ENCODE measurements around the gene ZFYVE26. TPM values are rescaled to one million over a fixed set of nuclear protein-coding genes. Genes with fewer than 3 reads are reported as not detected.

Gene ZFYVE26
- total RNA-seq, 1 donor from 2014 or later, result 40.7 TPM

DNA sequence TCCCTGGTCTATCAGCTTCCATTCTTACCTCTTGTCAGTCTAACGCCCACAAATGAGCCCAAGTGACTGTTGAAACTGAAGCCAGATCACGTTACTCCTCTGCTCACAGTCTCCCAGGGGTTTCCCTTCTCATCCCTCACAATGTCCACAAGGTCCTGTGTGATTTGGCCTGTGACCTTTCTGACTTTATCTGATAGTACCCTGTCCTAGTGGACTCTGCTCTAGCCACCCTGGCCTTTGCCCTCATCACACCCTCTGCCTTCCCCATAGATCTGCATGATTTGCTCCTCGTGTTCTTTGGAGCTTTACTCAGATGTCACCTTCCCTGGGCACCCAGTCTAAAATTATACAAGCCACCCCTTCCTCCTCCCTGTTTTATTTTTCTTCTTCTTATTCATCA is 59.2 kb downstream of the ZFYVE26 start:
- H3K9me3 Mint-ChIP-seq, result no peaks in the 10 kb centered on the region
- ATAC-seq (ENCODE audit: low read depth), result no peak
- POLR2A ChIA-PET, result no interaction called here
- H3K4me3 Mint-ChIP-seq, result no peak overlapping the region
- intact Hi-C loops (cut with micrococcal nuclease), result no loop called here
- H3K4me1 Mint-ChIP-seq, result no peaks in the 10 kb centered on the region
- CTCF ChIA-PET, result no interaction called here
- TF ChIP-seq, protein P1, sequence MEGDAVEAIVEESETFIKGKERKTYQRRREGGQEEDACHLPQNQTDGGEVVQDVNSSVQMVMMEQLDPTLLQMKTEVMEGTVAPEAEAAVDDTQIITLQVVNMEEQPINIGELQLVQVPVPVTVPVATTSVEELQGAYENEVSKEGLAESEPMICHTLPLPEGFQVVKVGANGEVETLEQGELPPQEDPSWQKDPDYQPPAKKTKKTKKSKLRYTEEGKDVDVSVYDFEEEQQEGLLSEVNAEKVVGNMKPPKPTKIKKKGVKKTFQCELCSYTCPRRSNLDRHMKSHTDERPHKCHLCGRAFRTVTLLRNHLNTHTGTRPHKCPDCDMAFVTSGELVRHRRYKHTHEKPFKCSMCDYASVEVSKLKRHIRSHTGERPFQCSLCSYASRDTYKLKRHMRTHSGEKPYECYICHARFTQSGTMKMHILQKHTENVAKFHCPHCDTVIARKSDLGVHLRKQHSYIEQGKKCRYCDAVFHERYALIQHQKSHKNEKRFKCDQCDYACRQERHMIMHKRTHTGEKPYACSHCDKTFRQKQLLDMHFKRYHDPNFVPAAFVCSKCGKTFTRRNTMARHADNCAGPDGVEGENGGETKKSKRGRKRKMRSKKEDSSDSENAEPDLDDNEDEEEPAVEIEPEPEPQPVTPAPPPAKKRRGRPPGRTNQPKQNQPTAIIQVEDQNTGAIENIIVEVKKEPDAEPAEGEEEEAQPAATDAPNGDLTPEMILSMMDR (IDR thresholded peaks at IDR 0.05), result no peak
- no peak for DNase-seq
- no peak overlapping the region for H3K27ac Mint-ChIP-seq
- H3K36me3 Mint-ChIP-seq (ENCODE audit: low read depth), result peaks cover 84% of the 10 kb centered on the region
- H3K27me3 Mint-ChIP-seq, result no peaks in the 10 kb centered on the region

DNA sequence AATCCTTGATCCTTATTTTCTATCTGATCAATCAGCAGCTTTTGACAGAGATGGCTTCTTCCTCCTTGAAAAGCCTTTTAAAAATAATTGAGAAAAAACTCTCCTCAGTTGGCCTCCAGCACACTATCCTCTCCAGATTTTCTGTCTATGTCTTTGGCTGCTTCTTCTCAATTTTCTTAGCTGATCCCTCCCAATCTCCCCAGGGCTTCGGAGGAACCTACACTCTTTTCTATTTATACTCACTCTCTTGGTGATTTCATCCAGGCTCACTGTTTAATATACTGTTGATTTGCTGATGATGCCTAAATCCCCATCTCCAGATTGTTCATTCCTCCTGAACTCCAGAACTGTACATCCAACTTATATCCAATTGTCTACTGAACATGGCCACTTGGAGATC is 59.9 kb downstream of the ZFYVE26 start:
- no peak overlapping the region for H3K27ac Mint-ChIP-seq
- ATAC-seq (ENCODE audit: low read depth) (no peak), DNase-seq (no peak)
- POLR2A ChIA-PET, result no interaction called here
- no peaks in the 10 kb centered on the region for H3K9me3 Mint-ChIP-seq
- H3K36me3 Mint-ChIP-seq (ENCODE audit: low read depth), result peaks cover 87% of the 10 kb centered on the region
- H3K27me3 Mint-ChIP-seq, result no peaks in the 10 kb centered on the region
- intact Hi-C loops (cut with micrococcal nuclease), result no loop called here
- H3K4me1 Mint-ChIP-seq, result no peaks in the 10 kb centered on the region
- TF ChIP-seq, protein P1 (IDR thresholded peaks at IDR 0.05), result no peak
- no peak overlapping the region for H3K4me3 Mint-ChIP-seq
- CTCF ChIA-PET, result no interaction called here

GRCh38 chr14:67749341-67750084 is 66.9 kb downstream of the ZFYVE26 start:
- no peak for ATAC-seq (ENCODE audit: low read depth)
- ChIA-PET CTCF (no interaction called here), POLR2A (no interaction called here)
- H3K27me3 Mint-ChIP-seq, result no peaks in the 10 kb centered on the region
- TF ChIP-seq, protein P1 (IDR thresholded peaks at IDR 0.05), result no peak
- no peak for DNase-seq
- peaks cover 89% of the 10 kb centered on the region for H3K36me3 Mint-ChIP-seq (ENCODE audit: low read depth)
- H3K27ac Mint-ChIP-seq, result no peak overlapping the region
- H3K9me3 Mint-ChIP-seq, result peaks cover 1% of the 10 kb centered on the region
- intact Hi-C loops (cut with micrococcal nuclease), result no loop called here
- H3K4me3 Mint-ChIP-seq, result no peak overlapping the region
- no peaks in the 10 kb centered on the region for H3K4me1 Mint-ChIP-seq

DNA sequence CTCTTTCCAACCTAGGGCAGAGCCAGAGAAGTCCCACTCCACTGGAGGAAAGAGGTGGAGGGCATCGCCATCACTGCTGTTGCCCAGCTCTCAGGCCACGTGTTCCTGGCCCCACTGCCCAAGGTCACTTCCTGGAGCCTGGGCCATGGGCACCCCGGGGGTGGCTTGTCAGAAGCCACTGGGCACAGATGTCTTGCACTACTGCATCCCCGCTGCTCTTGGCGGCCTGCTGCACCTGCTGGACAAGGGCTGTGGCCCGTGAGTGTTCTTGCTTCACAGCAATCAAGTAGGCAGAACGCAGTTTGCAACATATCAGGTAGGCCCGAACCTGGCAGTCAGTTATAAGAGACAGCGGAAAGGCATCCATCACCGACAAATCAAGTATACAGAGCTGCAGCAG is 68.1 kb downstream of the ZFYVE26 start:
- no peak for DNase-seq
- Mint-ChIP-seq H3K36me3 (ENCODE audit: low read depth) (peaks cover 77% of the 10 kb centered on the region), H3K27ac (no peak overlapping the region), H3K9me3 (peaks cover 3% of the 10 kb centered on the region), H3K4me1 (no peaks in the 10 kb centered on the region), H3K4me3 (no peak overlapping the region), H3K27me3 (no peaks in the 10 kb centered on the region)
- TF ChIP-seq, protein P1 (IDR thresholded peaks at IDR 0.05), result no peak
- no peak for ATAC-seq (ENCODE audit: low read depth)
- CTCF ChIA-PET, result no interaction called here
- POLR2A ChIA-PET, result interaction anchor here (0.6 kb wide), 1 partner anchor 36 kb away, joined by 4 read pairs; no protein-coding TSS in a partner anchor
- intact Hi-C loops (cut with micrococcal nuclease), result no loop called here

DNA sequence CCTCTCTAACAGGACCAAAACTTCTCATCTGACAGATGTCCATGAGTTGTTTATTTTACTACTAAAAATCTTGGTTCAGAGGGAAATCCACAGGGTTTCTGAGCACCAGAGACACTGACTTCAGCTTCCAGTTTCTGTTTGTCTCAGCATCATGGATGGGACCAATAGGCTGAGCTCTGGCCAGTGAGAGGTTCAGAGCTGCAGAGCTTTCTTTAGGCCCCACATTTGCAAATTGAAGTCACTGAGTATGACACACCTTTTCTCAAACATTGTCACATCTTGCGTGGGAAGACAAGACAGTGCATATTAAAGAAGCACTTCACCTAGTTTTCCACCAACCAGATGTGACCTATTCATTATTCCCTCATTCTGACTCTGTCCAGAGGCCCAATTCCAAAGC is 69.5 kb downstream of the ZFYVE26 start:
- peaks cover 63% of the 10 kb centered on the region for H3K36me3 Mint-ChIP-seq (ENCODE audit: low read depth)
- TF ChIP-seq, protein P1 (IDR thresholded peaks at IDR 0.05), result no peak
- DNase-seq (no peak), ATAC-seq (ENCODE audit: low read depth) (no peak)
- peaks cover 3% of the 10 kb centered on the region for H3K9me3 Mint-ChIP-seq
- no peaks in the 10 kb centered on the region for H3K4me1 Mint-ChIP-seq
- no peak overlapping the region for H3K4me3 Mint-ChIP-seq
- ChIA-PET CTCF (no interaction called here), POLR2A (no interaction called here)
- H3K27me3 Mint-ChIP-seq, result no peaks in the 10 kb centered on the region
- intact Hi-C loops (cut with micrococcal nuclease), result no loop called here
- H3K27ac Mint-ChIP-seq, result no peak overlapping the region
